Natural killer cell treated with Interleukin-12 subunit alpha and Interleukin-12 subunit beta and Interleukin-15 and Interleukin-18, amount 100 ng/mL, for 72 hours (primary cell): Measurements from ENCODE around the gene RAC2. TPM values are rescaled to one million over a fixed set of nuclear protein-coding genes. Genes with fewer than 3 reads are reported as not detected.
A peak's percentile ranks its signal among the peaks of the same experiment; 100 is the strongest.

Experiments
- ATAC-seq, 2 donors: fragments of 150-1000 bp; cut with Tn5 transposase in 1 of 2; sonication (Bioruptor Pico), chemical (Tn5 transposase) in 1 of 2; 2 replicates each; pipeline ENCODE4 v1.10.0; 2021
- DNase-seq: peaks from one replicate; pipeline ENCODE4 v3.0.0; 2022; ENCODE audit warnings: low spot score
- H3K27ac Mint-ChIP-seq, 2 donors: 1 replicate in 1 of 2; 2 replicates in 1 of 2; pipeline ENCODE4 v1.8.0; 2022; ENCODE audit warnings: mixed read lengths in 2 of 2, mild to moderate bottlenecking in 1 of 2, moderate library complexity in 1 of 2
- H3K27me3 Mint-ChIP-seq, 2 donors: 1 replicate in 1 of 2; 2 replicates in 1 of 2; pipeline ENCODE4 v1.8.0; 2022; ENCODE audit warnings: mixed read lengths in 2 of 2
- H3K36me3 Mint-ChIP-seq: one replicate; pipeline ENCODE4 v1.8.0; 2022; ENCODE audit warnings: mixed read lengths
- H3K4me1 Mint-ChIP-seq, 2 donors: 1 replicate in 1 of 2; 2 replicates in 1 of 2; pipeline ENCODE4 v1.8.0; 2022; ENCODE audit warnings: low read depth in 2 of 2, mixed read lengths in 2 of 2, mild to moderate bottlenecking in 1 of 2
- H3K4me3 Mint-ChIP-seq: one replicate; pipeline ENCODE4 v1.8.0; 2022; ENCODE audit warnings: mixed read lengths
- H3K9me3 Mint-ChIP-seq: 2 replicates; pipeline ENCODE4 v1.8.0; 2022; ENCODE audit warnings: mixed read lengths
- total RNA-seq, 2 donors: library from RNA; stranded (reverse); gene quantifications; one replicate each; pipeline ENCODE4 v1.2.3, GENCODE V29; 2022

RAC2 gene
- total RNA-seq, 2 donors from 2014 or later, result 666 to 1,078 TPM

- peak overlapping the region in 1 of 2 donors; percentile 33 for H3K27ac Mint-ChIP-seq
Measured at GRCh38 chr22:37181681-37182080, 62.4 kb downstream of the RAC2 start.

GRCh38 chr22:37180531-37181231 is 63.4 kb downstream of the RAC2 start:
- H3K27me3 Mint-ChIP-seq, result no peaks in the 10 kb centered on the region
- no peak for ATAC-seq
- no peaks in the 10 kb centered on the region for H3K36me3 Mint-ChIP-seq
- H3K27ac Mint-ChIP-seq, result peak overlapping the region in 1 of 2 donors; percentile 33
- DNase-seq, result no peak
- H3K9me3 Mint-ChIP-seq, result no peaks in the 10 kb centered on the region
- H3K4me1 Mint-ChIP-seq, result peaks cover 24 to 34% of the 10 kb centered on the region in 2 donors
- no peak overlapping the region for H3K4me3 Mint-ChIP-seq

More at GRCh38 chr22:37181681-37182080, 62.4 kb downstream of the RAC2 start:
- ATAC-seq (no peak), DNase-seq (no peak)
- no peaks in the 10 kb centered on the region for H3K27me3 Mint-ChIP-seq
- no peaks in the 10 kb centered on the region for H3K36me3 Mint-ChIP-seq
- H3K9me3 Mint-ChIP-seq, result no peaks in the 10 kb centered on the region
- H3K4me3 Mint-ChIP-seq, result no peak overlapping the region
- peaks cover 28 to 37% of the 10 kb centered on the region in 2 donors for H3K4me1 Mint-ChIP-seq

GRCh38 chr22:37179622-37180420 is 64.2 kb downstream of the RAC2 start:
- no peak for ATAC-seq
- peaks cover 15 to 28% of the 10 kb centered on the region in 2 donors for H3K4me1 Mint-ChIP-seq

GRCh38 chr22:37179126-37179470 is 65.0 kb downstream of the RAC2 start:
- Mint-ChIP-seq H3K4me1 (peaks cover 12 to 27% of the 10 kb centered on the region in 2 donors), H3K4me3 (no peak overlapping the region), H3K36me3 (no peaks in the 10 kb centered on the region), H3K27me3 (no peaks in the 10 kb centered on the region), H3K27ac (no peak overlapping the region), H3K9me3 (no peaks in the 10 kb centered on the region)
- no peak for DNase-seq
- no peak for ATAC-seq

More at GRCh38 chr22:37179622-37180420, 64.2 kb downstream of the RAC2 start:
- Mint-ChIP-seq H3K27ac (no peak overlapping the region), H3K4me3 (no peak overlapping the region), H3K9me3 (no peaks in the 10 kb centered on the region), H3K36me3 (no peaks in the 10 kb centered on the region), H3K27me3 (no peaks in the 10 kb centered on the region)
- no peak for DNase-seq

- Mint-ChIP-seq H3K9me3 (no peaks in the 10 kb centered on the region), H3K36me3 (no peaks in the 10 kb centered on the region), H3K4me1 (peaks cover 10 to 25% of the 10 kb centered on the region in 2 donors), H3K27me3 (no peaks in the 10 kb centered on the region), H3K27ac (peak overlapping the region in 1 of 2 donors; percentile 9), H3K4me3 (no peak overlapping the region)
- DNase-seq, result no peak
- ATAC-seq, result no peak
Measured at GRCh38 chr22:37178350-37179125, 65.5 kb downstream of the RAC2 start.

- no peaks in the 10 kb centered on the region for H3K9me3 Mint-ChIP-seq
- peak overlapping the region in 1 of 2 donors; percentile 9 for H3K27ac Mint-ChIP-seq
- peaks cover 8 to 23% of the 10 kb centered on the region in 2 donors for H3K4me1 Mint-ChIP-seq
- ATAC-seq (no peak), DNase-seq (no peak)
- no peaks in the 10 kb centered on the region for H3K27me3 Mint-ChIP-seq
- H3K36me3 Mint-ChIP-seq, result no peaks in the 10 kb centered on the region
- no peak overlapping the region for H3K4me3 Mint-ChIP-seq
Measured at GRCh38 chr22:37177755-37178154, 66.3 kb downstream of the RAC2 start.

GRCh38 chr22:37177221-37177620 is 66.8 kb downstream of the RAC2 start:
- H3K9me3 Mint-ChIP-seq, result no peaks in the 10 kb centered on the region
- no peak for ATAC-seq
- peaks cover 8 to 23% of the 10 kb centered on the region in 2 donors for H3K4me1 Mint-ChIP-seq
- H3K27me3 Mint-ChIP-seq, result no peaks in the 10 kb centered on the region
- H3K27ac Mint-ChIP-seq, result peak overlapping the region in 1 of 2 donors; percentile 75
- H3K36me3 Mint-ChIP-seq, result no peaks in the 10 kb centered on the region
- DNase-seq, result no peak
- no peak overlapping the region for H3K4me3 Mint-ChIP-seq

GRCh38 chr22:37176464-37177061 is 67.5 kb downstream of the RAC2 start:
- Mint-ChIP-seq H3K4me3 (peak overlapping the region; percentile 43), H3K4me1 (peaks cover 8 to 21% of the 10 kb centered on the region in 2 donors), H3K9me3 (no peaks in the 10 kb centered on the region), H3K27me3 (no peaks in the 10 kb centered on the region), H3K27ac (peak overlapping the region in 1 of 2 donors; percentile 75), H3K36me3 (no peaks in the 10 kb centered on the region)
- DNase-seq, result peak; percentile 61
- ATAC-seq, result peak in 1 of 2 donors; percentile 60

GRCh38 chr22:37175414-37176281 is 68.4 kb downstream of the RAC2 start:
- DNase-seq (peak; percentile 57), ATAC-seq (no peak)
- no peaks in the 10 kb centered on the region for H3K36me3 Mint-ChIP-seq
- H3K4me3 Mint-ChIP-seq, result no peak overlapping the region
- H3K27ac Mint-ChIP-seq, result peak overlapping the region in 1 of 2 donors; percentile 24
- H3K4me1 Mint-ChIP-seq, result peaks cover 8 to 21% of the 10 kb centered on the region in 2 donors
- no peaks in the 10 kb centered on the region for H3K9me3 Mint-ChIP-seq
- H3K27me3 Mint-ChIP-seq, result no peaks in the 10 kb centered on the region

Other genes with a start within 250 kb of the RAC2 start
- 10 to 100 TPM; 12.2 to 17.9 TPM for gene TST, start 224.8 kb downstream of the RAC2 start, total RNA-seq
- 10 to 100 TPM; 27.6 to 51.1 TPM for gene MPST, start 224.5 kb downstream of the RAC2 start, total RNA-seq
- 10 to 100 TPM; 30.5 to 43.8 TPM for gene KCTD17, start 192.5 kb downstream of the RAC2 start, total RNA-seq
- gene TMPRSS6, start 134.6 kb downstream of the RAC2 start, total RNA-seq, result 1 to 10 TPM; 1.8 to 1.9 TPM
- gene IL2RB, start 94.4 kb downstream of the RAC2 start, total RNA-seq, result 100 to 1,000 TPM; 508 to 635 TPM
- gene C1QTNF6, start 56.0 kb downstream of the RAC2 start, total RNA-seq, result 1 to 10 TPM; 1.3 to 3.9 TPM
- gene SSTR3, start 31.8 kb downstream of the RAC2 start, total RNA-seq, result under 1 TPM; 0.11 to 0.29 TPM
- gene CYTH4, start 38.2 kb upstream of the RAC2 start, total RNA-seq, result 10 to 100 TPM; 36.0 to 41.1 TPM
- under 1 TPM in 1 of 2 donors, not detected in 1; 0.40 TPM for gene ELFN2, start 183.2 kb upstream of the RAC2 start, total RNA-seq
- gene MFNG, start 242.1 kb upstream of the RAC2 start, total RNA-seq, result 100 to 1,000 TPM; 135 to 338 TPM